Measurements from ENCODE around the gene LBR.

LBR gene

GRCh38 chr1:225453797-225454648 lies 26.2 kb upstream of the LBR start:
- no peak for TF ChIP-seq CTCF (conservative IDR thresholded peaks at IDR 0.05; ENCODE audit: control insufficient read depth, insufficient read depth, low read depth, low read length)
- DNase-seq (ENCODE audit: low read depth), result peak; percentile 36
- H3K4me3 ChIP-seq (ENCODE audit: control insufficient read depth, low read depth, low read length), result no peak overlapping the region

GRCh38 chr1:225451840-225452515 lies 24.1 kb upstream of the LBR start:
- no peak for DNase-seq (ENCODE audit: low read depth)
- TF ChIP-seq CTCF (conservative IDR thresholded peaks at IDR 0.05; ENCODE audit: control insufficient read depth, insufficient read depth, low read depth, low read length), result no peak
- no peak overlapping the region for H3K4me3 ChIP-seq (ENCODE audit: control insufficient read depth, low read depth, low read length)

- DNase-seq (ENCODE audit: low read depth), result no peak
- no peak overlapping the region for H3K4me3 ChIP-seq (ENCODE audit: control insufficient read depth, low read depth, low read length)
- TF ChIP-seq CTCF (conservative IDR thresholded peaks at IDR 0.05; ENCODE audit: control insufficient read depth, insufficient read depth, low read depth, low read length), result no peak
Measured at GRCh38 chr1:225451340-225451739, 23.5 kb upstream of the LBR start.

- DNase-seq (ENCODE audit: low read depth), result no peak
Measured at GRCh38 chr1:225450491-225451191, 22.8 kb upstream of the LBR start.

GRCh38 chr1:225449774-225450173 lies 21.9 kb upstream of the LBR start:
- H3K4me3 ChIP-seq (ENCODE audit: control insufficient read depth, low read depth, low read length), result no peak overlapping the region
- no peak for DNase-seq (ENCODE audit: low read depth)
- TF ChIP-seq CTCF (conservative IDR thresholded peaks at IDR 0.05; ENCODE audit: control insufficient read depth, insufficient read depth, low read depth, low read length), result no peak

More at GRCh38 chr1:225450491-225451191, 22.8 kb upstream of the LBR start:
- no peak for TF ChIP-seq CTCF (conservative IDR thresholded peaks at IDR 0.05; ENCODE audit: control insufficient read depth, insufficient read depth, low read depth, low read length)
- no peak overlapping the region for H3K4me3 ChIP-seq (ENCODE audit: control insufficient read depth, low read depth, low read length)

- no peak for TF ChIP-seq CTCF (conservative IDR thresholded peaks at IDR 0.05; ENCODE audit: control insufficient read depth, insufficient read depth, low read depth, low read length)
- no peak for DNase-seq (ENCODE audit: low read depth)
- H3K4me3 ChIP-seq (ENCODE audit: control insufficient read depth, low read depth, low read length), result no peak overlapping the region
Measured at GRCh38 chr1:225449261-225449660, 21.4 kb upstream of the LBR start.

Data from fibroblast of mammary gland (primary cell).